ENCODE measurements around the gene ACOXL.

Gene ACOXL

GRCh38 chr2:110745048-110745447 is 12.7 kb downstream of the ACOXL start:
- FAIRE-seq (no peak), DNase-seq (ENCODE audit: insufficient read length) (no peak)
- TF ChIP-seq TAF1 (IDR thresholded peaks at IDR 0.05; ENCODE audit: borderline replicate concordance, low read depth, low read length) (no peak), POLR2A (IDR thresholded peaks at IDR 0.05; ENCODE audit: low read depth, low read length) (no peak), POLR2AphosphoS5 (IDR thresholded peaks at IDR 0.05; ENCODE audit: low read depth, low read length) (no peak)

GRCh38 chr2:110746586-110747521 is 14.5 kb downstream of the ACOXL start:
- no peak for FAIRE-seq
- TF ChIP-seq TAF1 (IDR thresholded peaks at IDR 0.05; ENCODE audit: borderline replicate concordance, low read depth, low read length) (no peak), POLR2AphosphoS5 (IDR thresholded peaks at IDR 0.05; ENCODE audit: low read depth, low read length) (no peak), POLR2A (IDR thresholded peaks at IDR 0.05; ENCODE audit: low read depth, low read length) (no peak)
- no peak for DNase-seq (ENCODE audit: insufficient read length)

GRCh38 chr2:110747522-110748488 is 15.4 kb downstream of the ACOXL start:
- TF ChIP-seq POLR2AphosphoS5 (IDR thresholded peaks at IDR 0.05; ENCODE audit: low read depth, low read length) (no peak), TAF1 (IDR thresholded peaks at IDR 0.05; ENCODE audit: borderline replicate concordance, low read depth, low read length) (no peak), POLR2A (IDR thresholded peaks at IDR 0.05; ENCODE audit: low read depth, low read length) (no peak)

GRCh38 chr2:110748489-110748867 is 16.1 kb downstream of the ACOXL start:
- FAIRE-seq, result peak; percentile 97
- peak; percentile 50 for DNase-seq (ENCODE audit: insufficient read length)
- no peak for TF ChIP-seq TAF1 (IDR thresholded peaks at IDR 0.05; ENCODE audit: borderline replicate concordance, low read depth, low read length)
- peak; percentile 86 for TF ChIP-seq POLR2AphosphoS5 (IDR thresholded peaks at IDR 0.05; ENCODE audit: low read depth, low read length)
- no peak for TF ChIP-seq POLR2A (IDR thresholded peaks at IDR 0.05; ENCODE audit: low read depth, low read length)

More at GRCh38 chr2:110747522-110748488, 15.4 kb downstream of the ACOXL start:
- DNase-seq (ENCODE audit: insufficient read length) (no peak), FAIRE-seq (no peak)

GRCh38 chr2:110751642-110752041 is 19.3 kb downstream of the ACOXL start:
- FAIRE-seq (no peak), DNase-seq (ENCODE audit: insufficient read length) (no peak)
- TF ChIP-seq TAF1 (IDR thresholded peaks at IDR 0.05; ENCODE audit: borderline replicate concordance, low read depth, low read length) (no peak), POLR2A (IDR thresholded peaks at IDR 0.05; ENCODE audit: low read depth, low read length) (no peak), POLR2AphosphoS5 (IDR thresholded peaks at IDR 0.05; ENCODE audit: low read depth, low read length) (no peak)

GRCh38 chr2:110752871-110753270 is 20.5 kb downstream of the ACOXL start:
- no peak for FAIRE-seq
- DNase-seq (ENCODE audit: insufficient read length), result no peak
- TF ChIP-seq TAF1 (IDR thresholded peaks at IDR 0.05; ENCODE audit: borderline replicate concordance, low read depth, low read length), result no peak
- TF ChIP-seq POLR2AphosphoS5 (IDR thresholded peaks at IDR 0.05; ENCODE audit: low read depth, low read length), result no peak
- no peak for TF ChIP-seq POLR2A (IDR thresholded peaks at IDR 0.05; ENCODE audit: low read depth, low read length)

GRCh38 chr2:110755491-110756078 is 23.2 kb downstream of the ACOXL start:
- DNase-seq (ENCODE audit: insufficient read length) (no peak), FAIRE-seq (no peak)
- no peak for TF ChIP-seq TAF1 (IDR thresholded peaks at IDR 0.05; ENCODE audit: borderline replicate concordance, low read depth, low read length)
- TF ChIP-seq POLR2AphosphoS5 (IDR thresholded peaks at IDR 0.05; ENCODE audit: low read depth, low read length), result no peak
- TF ChIP-seq POLR2A (IDR thresholded peaks at IDR 0.05; ENCODE audit: low read depth, low read length), result no peak

GRCh38 chr2:110759411-110759810 is 27.0 kb downstream of the ACOXL start:
- DNase-seq (ENCODE audit: insufficient read length) (no peak), FAIRE-seq (no peak)
- no peak for TF ChIP-seq TAF1 (IDR thresholded peaks at IDR 0.05; ENCODE audit: borderline replicate concordance, low read depth, low read length)
- no peak for TF ChIP-seq POLR2AphosphoS5 (IDR thresholded peaks at IDR 0.05; ENCODE audit: low read depth, low read length)
- no peak for TF ChIP-seq POLR2A (IDR thresholded peaks at IDR 0.05; ENCODE audit: low read depth, low read length)

- FAIRE-seq, result no peak
- no peak for TF ChIP-seq POLR2A (IDR thresholded peaks at IDR 0.05; ENCODE audit: low read depth, low read length)
- no peak for TF ChIP-seq TAF1 (IDR thresholded peaks at IDR 0.05; ENCODE audit: borderline replicate concordance, low read depth, low read length)
- TF ChIP-seq POLR2AphosphoS5 (IDR thresholded peaks at IDR 0.05; ENCODE audit: low read depth, low read length), result no peak
- DNase-seq (ENCODE audit: insufficient read length), result no peak
These were observed 32.6 kb downstream of the ACOXL start for GRCh38 chr2:110764931-110765330.

- TF ChIP-seq POLR2A (IDR thresholded peaks at IDR 0.05; ENCODE audit: low read depth, low read length) (no peak), POLR2AphosphoS5 (IDR thresholded peaks at IDR 0.05; ENCODE audit: low read depth, low read length) (no peak), TAF1 (IDR thresholded peaks at IDR 0.05; ENCODE audit: borderline replicate concordance, low read depth, low read length) (no peak)
- FAIRE-seq (no peak), DNase-seq (ENCODE audit: insufficient read length) (no peak)
These were observed 33.9 kb downstream of the ACOXL start for GRCh38 chr2:110766291-110766690.

- no peak for DNase-seq (ENCODE audit: insufficient read length)
- no peak for FAIRE-seq
- TF ChIP-seq TAF1 (IDR thresholded peaks at IDR 0.05; ENCODE audit: borderline replicate concordance, low read depth, low read length) (no peak), POLR2AphosphoS5 (IDR thresholded peaks at IDR 0.05; ENCODE audit: low read depth, low read length) (no peak), POLR2A (IDR thresholded peaks at IDR 0.05; ENCODE audit: low read depth, low read length) (no peak)
These were observed 36.2 kb downstream of the ACOXL start for GRCh38 chr2:110768591-110768990.
